ENCODE measurements around the gene FTCD. TPM values are rescaled to one million over a fixed set of nuclear protein-coding genes. Genes with fewer than 3 reads are reported as not detected.
"Not testable (repeated sequence)": the region's sequence is repeated elsewhere in the genome, so short reads cannot be mapped to it uniquely, and the experiment has no call there.

FTCD gene
- total and polyA plus RNA-seq, 4 donors = 0.50 to 8.7 (median 1.8) TPM

- WGBS, 2 donors = 47 to 50% methylated on average over 6 to 7 of the region's 13 CpGs
- H3K27me3 ChIP-seq (ENCODE audit: control insufficient read depth in 1 of 2, insufficient read depth in 2 of 2, low read length in 1 of 2); H3K9me3 ChIP-seq (ENCODE audit: control insufficient read depth, low read length); H3K4me3 ChIP-seq (ENCODE audit: low read length in 2 of 2); H3K36me3 ChIP-seq (ENCODE audit: control insufficient read depth in 1 of 2, insufficient read depth in 2 of 2, low read length in 1 of 2); H3K27ac ChIP-seq (ENCODE audit: low read depth in 1 of 2, low read length in 2 of 2); ATAC-seq (ENCODE audit: low FRiP score); H3K4me1 ChIP-seq (ENCODE audit: control insufficient read depth in 1 of 2, insufficient read depth in 2 of 2, low read length in 2 of 2): not testable (repeated sequence)
- DNase-seq = peak in 1 of 2 donors; percentile 59
- intact Hi-C loops (cut with DNase I) = loop anchor here in 1 of 2 donors (5.0 kb wide), 1 partner anchor 139 kb away; the partner anchor contains the start of genes C21orf58 and PCNT
Measured at GRCh38 chr21:46183337-46183909, 28.0 kb upstream of the FTCD start.

GRCh38 chr21:46182548-46183336 lies 27.4 kb upstream of the FTCD start:
- Histone ChIP-seq H3K36me3 (ENCODE audit: control insufficient read depth in 1 of 2, insufficient read depth in 2 of 2, low read length in 1 of 2) (no peaks in the 10 kb centered on the region), H3K27ac (ENCODE audit: low read depth in 1 of 2, low read length in 2 of 2) (no peak overlapping the region), H3K4me1 (ENCODE audit: control insufficient read depth in 1 of 2, insufficient read depth in 2 of 2, low read length in 2 of 2) (no peaks in the 10 kb centered on the region), H3K9me3 (ENCODE audit: control insufficient read depth, low read length) (no peaks in the 10 kb centered on the region), H3K4me3 (ENCODE audit: low read length in 2 of 2) (no peak overlapping the region), H3K27me3 (ENCODE audit: control insufficient read depth in 1 of 2, insufficient read depth in 2 of 2, low read length in 1 of 2) (no peaks in the 10 kb centered on the region)
- peak in 1 of 2 donors; percentile 81 for DNase-seq
- 85 to 90% methylated on average over 44 of the region's 44 CpGs for WGBS, 2 donors
- intact Hi-C loops (cut with DNase I) = loop anchor here in 1 of 2 donors (5.0 kb wide), 1 partner anchor 140 kb away; the partner anchor contains the start of genes C21orf58 and PCNT
- ATAC-seq (ENCODE audit: low FRiP score) = no peak

- 83 to 89% methylated on average over 15 to 16 of the region's 16 CpGs for WGBS, 2 donors
- DNase-seq = peak; percentile 46 to 78
- intact Hi-C loops (cut with DNase I) = loop anchor here in 1 of 2 donors (5.0 kb wide), 1 partner anchor 140 kb away; the partner anchor contains the start of genes C21orf58 and PCNT
Measured at GRCh38 chr21:46181953-46182547, 26.7 kb upstream of the FTCD start.

GRCh38 chr21:46181436-46181835 lies 26.1 kb upstream of the FTCD start:
- no peaks in the 10 kb centered on the region for H3K27me3 ChIP-seq (ENCODE audit: control insufficient read depth in 1 of 2, insufficient read depth in 2 of 2, low read length in 1 of 2)
- H3K9me3 ChIP-seq (ENCODE audit: control insufficient read depth, low read length) = no peaks in the 10 kb centered on the region
- 89% methylated on average over 19 of the region's 19 CpGs for WGBS, 2 donors
- no peaks in the 10 kb centered on the region for H3K4me1 ChIP-seq (ENCODE audit: control insufficient read depth in 1 of 2, insufficient read depth in 2 of 2, low read length in 2 of 2)
- DNase-seq = peak; percentile 42 to 72
- H3K27ac ChIP-seq (ENCODE audit: low read depth in 1 of 2, low read length in 2 of 2) = no peak overlapping the region
- no peaks in the 10 kb centered on the region for H3K36me3 ChIP-seq (ENCODE audit: control insufficient read depth in 1 of 2, insufficient read depth in 2 of 2, low read length in 1 of 2)
- intact Hi-C loops (cut with DNase I) = loop anchor here in 1 of 2 donors (5.0 kb wide), 1 partner anchor 141 kb away; the partner anchor contains the start of genes C21orf58 and PCNT
- ATAC-seq (ENCODE audit: low FRiP score) = no peak
- no peak overlapping the region for H3K4me3 ChIP-seq (ENCODE audit: low read length in 2 of 2)

More at GRCh38 chr21:46181953-46182547, 26.7 kb upstream of the FTCD start:
- Histone ChIP-seq H3K27me3 (ENCODE audit: control insufficient read depth in 1 of 2, insufficient read depth in 2 of 2, low read length in 1 of 2) (no peaks in the 10 kb centered on the region), H3K36me3 (ENCODE audit: control insufficient read depth in 1 of 2, insufficient read depth in 2 of 2, low read length in 1 of 2) (no peaks in the 10 kb centered on the region), H3K9me3 (ENCODE audit: control insufficient read depth, low read length) (no peaks in the 10 kb centered on the region), H3K4me1 (ENCODE audit: control insufficient read depth in 1 of 2, insufficient read depth in 2 of 2, low read length in 2 of 2) (no peaks in the 10 kb centered on the region), H3K27ac (ENCODE audit: low read depth in 1 of 2, low read length in 2 of 2) (no peak overlapping the region), H3K4me3 (ENCODE audit: low read length in 2 of 2) (no peak overlapping the region)
- no peak for ATAC-seq (ENCODE audit: low FRiP score)

GRCh38 chr21:46180778-46181391 lies 25.5 kb upstream of the FTCD start:
- Histone ChIP-seq H3K9me3 (ENCODE audit: control insufficient read depth, low read length) (no peaks in the 10 kb centered on the region), H3K4me3 (ENCODE audit: low read length in 2 of 2) (no peak overlapping the region), H3K36me3 (ENCODE audit: control insufficient read depth in 1 of 2, insufficient read depth in 2 of 2, low read length in 1 of 2) (no peaks in the 10 kb centered on the region), H3K27me3 (ENCODE audit: control insufficient read depth in 1 of 2, insufficient read depth in 2 of 2, low read length in 1 of 2) (no peaks in the 10 kb centered on the region), H3K4me1 (ENCODE audit: control insufficient read depth in 1 of 2, insufficient read depth in 2 of 2, low read length in 2 of 2) (no peaks in the 10 kb centered on the region), H3K27ac (ENCODE audit: low read depth in 1 of 2, low read length in 2 of 2) (no peak overlapping the region)
- WGBS, 2 donors = 89 to 94% methylated on average over 26 of the region's 26 CpGs
- intact Hi-C loops (cut with DNase I) = loop anchor here in 1 of 2 donors (5.0 kb wide), 1 partner anchor 141 kb away; the partner anchor contains the start of genes C21orf58 and PCNT
- peak; percentile 48 to 73 for DNase-seq
- ATAC-seq (ENCODE audit: low FRiP score) = no peak

GRCh38 chr21:46180079-46180722 lies 24.8 kb upstream of the FTCD start:
- H3K9me3 ChIP-seq (ENCODE audit: control insufficient read depth, low read length) = no peaks in the 10 kb centered on the region
- H3K4me3 ChIP-seq (ENCODE audit: low read length in 2 of 2) = no peak overlapping the region
- intact Hi-C loops (cut with DNase I) = loop anchor here in 1 of 2 donors (5.0 kb wide), 1 partner anchor 142 kb away; the partner anchor contains the start of genes C21orf58 and PCNT
- no peaks in the 10 kb centered on the region for H3K36me3 ChIP-seq (ENCODE audit: control insufficient read depth in 1 of 2, insufficient read depth in 2 of 2, low read length in 1 of 2)
- H3K4me1 ChIP-seq (ENCODE audit: control insufficient read depth in 1 of 2, insufficient read depth in 2 of 2, low read length in 2 of 2) = no peaks in the 10 kb centered on the region
- no peaks in the 10 kb centered on the region for H3K27me3 ChIP-seq (ENCODE audit: control insufficient read depth in 1 of 2, insufficient read depth in 2 of 2, low read length in 1 of 2)
- no peak overlapping the region for H3K27ac ChIP-seq (ENCODE audit: low read depth in 1 of 2, low read length in 2 of 2)
- DNase-seq = no peak
- ATAC-seq (ENCODE audit: low FRiP score) = no peak
- WGBS, 2 donors = 85 to 88% methylated on average over 24 of the region's 24 CpGs

GRCh38 chr21:46179708-46180078 lies 24.3 kb upstream of the FTCD start:
- no peaks in the 10 kb centered on the region for H3K9me3 ChIP-seq (ENCODE audit: control insufficient read depth, low read length)
- intact Hi-C loops (cut with DNase I) = loop anchor here in 1 of 2 donors (5.0 kb wide), 1 partner anchor 143 kb away; the partner anchor contains the start of genes C21orf58 and PCNT
- H3K4me3 ChIP-seq (ENCODE audit: low read length in 2 of 2) = no peak overlapping the region
- H3K36me3 ChIP-seq (ENCODE audit: control insufficient read depth in 1 of 2, insufficient read depth in 2 of 2, low read length in 1 of 2) = no peaks in the 10 kb centered on the region
- DNase-seq = peak; percentile 46 to 72
- H3K27ac ChIP-seq (ENCODE audit: low read depth in 1 of 2, low read length in 2 of 2) = no peak overlapping the region
- ATAC-seq (ENCODE audit: low FRiP score) = no peak
- 88 to 90% methylated on average over 17 of the region's 17 CpGs for WGBS, 2 donors
- H3K27me3 ChIP-seq (ENCODE audit: control insufficient read depth in 1 of 2, insufficient read depth in 2 of 2, low read length in 1 of 2) = no peaks in the 10 kb centered on the region
- H3K4me1 ChIP-seq (ENCODE audit: control insufficient read depth in 1 of 2, insufficient read depth in 2 of 2, low read length in 2 of 2) = no peaks in the 10 kb centered on the region

GRCh38 chr21:46178961-46179360 lies 23.6 kb upstream of the FTCD start:
- H3K9me3 ChIP-seq (ENCODE audit: control insufficient read depth, low read length) = no peaks in the 10 kb centered on the region
- H3K36me3 ChIP-seq (ENCODE audit: control insufficient read depth in 1 of 2, insufficient read depth in 2 of 2, low read length in 1 of 2) = no peaks in the 10 kb centered on the region
- H3K4me3 ChIP-seq (ENCODE audit: low read length in 2 of 2) = no peak overlapping the region
- no peak overlapping the region for H3K27ac ChIP-seq (ENCODE audit: low read depth in 1 of 2, low read length in 2 of 2)
- DNase-seq (no peak), ATAC-seq (ENCODE audit: low FRiP score) (no peak)
- no peaks in the 10 kb centered on the region for H3K4me1 ChIP-seq (ENCODE audit: control insufficient read depth in 1 of 2, insufficient read depth in 2 of 2, low read length in 2 of 2)
- no peaks in the 10 kb centered on the region for H3K27me3 ChIP-seq (ENCODE audit: control insufficient read depth in 1 of 2, insufficient read depth in 2 of 2, low read length in 1 of 2)
- intact Hi-C loops (cut with DNase I) = no loop called here
- WGBS, 2 donors = 89 to 90% methylated on average over 4 of the region's 4 CpGs

All from aorta (tissue), 5 donors.